ENCODE measurements around the gene SPP2. TPM values are rescaled to one million over a fixed set of nuclear protein-coding genes. Genes with fewer than 3 reads are reported as not detected.

SPP2 gene, protein sequence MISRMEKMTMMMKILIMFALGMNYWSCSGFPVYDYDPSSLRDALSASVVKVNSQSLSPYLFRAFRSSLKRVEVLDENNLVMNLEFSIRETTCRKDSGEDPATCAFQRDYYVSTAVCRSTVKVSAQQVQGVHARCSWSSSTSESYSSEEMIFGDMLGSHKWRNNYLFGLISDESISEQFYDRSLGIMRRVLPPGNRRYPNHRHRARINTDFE
- not detected for total RNA-seq

DNA sequence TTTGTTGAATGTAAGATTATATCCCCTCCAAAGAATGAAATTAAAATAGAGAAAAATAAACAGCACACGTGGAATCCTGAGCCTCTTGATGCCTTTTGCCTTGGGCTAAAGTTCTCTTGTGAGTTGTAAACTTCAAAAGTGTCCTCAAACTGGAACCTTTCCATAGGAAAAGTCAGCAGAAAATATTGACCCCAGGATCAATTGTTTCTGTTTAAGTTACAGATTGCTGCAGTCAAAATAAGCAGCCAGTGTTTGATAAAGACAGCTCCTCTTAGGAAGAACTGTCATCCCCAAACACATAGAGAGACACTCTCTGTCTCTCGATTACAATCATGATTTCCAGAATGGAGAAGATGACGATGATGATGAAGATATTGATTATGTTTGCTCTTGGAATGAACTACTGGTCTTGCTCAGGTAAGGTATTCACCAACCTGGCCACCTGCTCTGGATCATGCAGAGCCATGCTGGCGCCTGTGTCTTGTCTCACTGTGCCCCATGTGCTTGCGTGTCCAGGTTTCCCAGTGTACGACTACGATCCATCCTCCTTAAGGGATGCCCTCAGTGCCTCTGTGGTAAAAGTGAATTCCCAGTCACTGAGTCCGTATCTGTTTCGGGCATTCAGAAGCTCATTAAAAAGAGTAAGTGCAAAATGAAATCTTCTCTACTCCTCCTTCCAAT, at the start of gene SPP2:
Gene SPP2 (plus strand): TSS at position 248 of the 681 bp plus-strand sequence. CDS start 85 bp downstream, at position 333.
- Histone ChIP-seq H3K9me3 (no peaks in the 10 kb centered on the region), H3K4me1 (no peaks in the 10 kb centered on the region), H3K27me3 (no peaks in the 10 kb centered on the region), H3K36me3 (no peaks in the 10 kb centered on the region), H3K27ac (no peak within 1 kb of the TSS), H3K4me3 (no peak within 1 kb of the TSS)
- TF ChIP-seq, protein P1, sequence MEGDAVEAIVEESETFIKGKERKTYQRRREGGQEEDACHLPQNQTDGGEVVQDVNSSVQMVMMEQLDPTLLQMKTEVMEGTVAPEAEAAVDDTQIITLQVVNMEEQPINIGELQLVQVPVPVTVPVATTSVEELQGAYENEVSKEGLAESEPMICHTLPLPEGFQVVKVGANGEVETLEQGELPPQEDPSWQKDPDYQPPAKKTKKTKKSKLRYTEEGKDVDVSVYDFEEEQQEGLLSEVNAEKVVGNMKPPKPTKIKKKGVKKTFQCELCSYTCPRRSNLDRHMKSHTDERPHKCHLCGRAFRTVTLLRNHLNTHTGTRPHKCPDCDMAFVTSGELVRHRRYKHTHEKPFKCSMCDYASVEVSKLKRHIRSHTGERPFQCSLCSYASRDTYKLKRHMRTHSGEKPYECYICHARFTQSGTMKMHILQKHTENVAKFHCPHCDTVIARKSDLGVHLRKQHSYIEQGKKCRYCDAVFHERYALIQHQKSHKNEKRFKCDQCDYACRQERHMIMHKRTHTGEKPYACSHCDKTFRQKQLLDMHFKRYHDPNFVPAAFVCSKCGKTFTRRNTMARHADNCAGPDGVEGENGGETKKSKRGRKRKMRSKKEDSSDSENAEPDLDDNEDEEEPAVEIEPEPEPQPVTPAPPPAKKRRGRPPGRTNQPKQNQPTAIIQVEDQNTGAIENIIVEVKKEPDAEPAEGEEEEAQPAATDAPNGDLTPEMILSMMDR (IDR thresholded peaks at IDR 0.05): no peak
- TF ChIP-seq POLR2AphosphoS5 (IDR thresholded peaks at IDR 0.05; ENCODE audit: insufficient read depth in 1 of 2, low read depth in 1 of 2) (no peak), POLR2A (IDR thresholded peaks at IDR 0.05) (no peak)
- no peak for DNase-seq (ENCODE audit: extremely low spot score in 2 of 2)
- intact Hi-C loops (cut with DNase I): no loop called here

DNA sequence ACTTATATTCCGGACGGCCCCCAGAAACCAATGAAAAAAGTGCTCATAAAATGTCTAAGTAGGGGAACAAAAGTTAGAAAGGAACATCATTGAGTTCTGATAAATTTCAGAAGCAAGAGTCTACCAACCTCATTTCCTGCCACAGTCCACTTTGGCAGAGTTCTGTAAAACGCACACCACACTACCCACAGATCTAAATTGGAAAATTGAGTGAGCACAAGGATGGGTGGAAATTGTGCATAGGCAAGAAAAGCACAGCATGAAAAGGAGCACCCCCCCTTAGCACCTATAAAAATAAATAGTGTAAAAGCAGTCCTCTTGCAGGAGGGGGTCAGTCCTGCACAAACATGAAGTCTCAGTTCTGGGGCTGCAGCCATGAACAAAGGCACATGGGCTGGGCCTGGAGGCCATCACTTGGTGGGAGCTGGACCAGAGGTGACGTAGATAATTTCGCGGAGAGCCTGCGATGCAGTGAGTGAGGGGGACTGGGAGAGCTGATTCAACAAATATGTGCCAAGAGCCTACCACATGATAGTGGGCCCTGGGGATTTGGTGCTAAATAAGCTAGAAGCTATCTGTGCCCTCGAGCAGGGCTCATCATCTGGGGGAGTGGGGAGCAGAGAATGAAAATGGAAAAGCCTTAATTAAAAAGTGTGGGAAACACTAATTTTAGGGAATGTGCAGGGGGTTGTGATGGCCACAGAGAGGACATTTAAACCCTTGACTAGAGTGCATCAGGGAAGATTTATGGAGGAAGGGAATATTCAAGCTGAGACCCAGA, 48.9 kb upstream of the SPP2 start:
- no peaks in the 10 kb centered on the region for H3K36me3 ChIP-seq
- intact Hi-C loops (cut with DNase I): no loop called here
- no peaks in the 10 kb centered on the region for H3K27me3 ChIP-seq
- peaks cover 8% of the 10 kb centered on the region for H3K4me1 ChIP-seq
- no peaks in the 10 kb centered on the region for H3K9me3 ChIP-seq
- H3K27ac ChIP-seq: no peak overlapping the region
- H3K4me3 ChIP-seq: no peak overlapping the region
- TF ChIP-seq POLR2A (IDR thresholded peaks at IDR 0.05): no peak
- TF ChIP-seq, protein P1 (IDR thresholded peaks at IDR 0.05): no peak
- TF ChIP-seq POLR2AphosphoS5 (IDR thresholded peaks at IDR 0.05; ENCODE audit: insufficient read depth in 1 of 2, low read depth in 1 of 2): no peak
- DNase-seq (ENCODE audit: extremely low spot score in 2 of 2): no peak

DNA sequence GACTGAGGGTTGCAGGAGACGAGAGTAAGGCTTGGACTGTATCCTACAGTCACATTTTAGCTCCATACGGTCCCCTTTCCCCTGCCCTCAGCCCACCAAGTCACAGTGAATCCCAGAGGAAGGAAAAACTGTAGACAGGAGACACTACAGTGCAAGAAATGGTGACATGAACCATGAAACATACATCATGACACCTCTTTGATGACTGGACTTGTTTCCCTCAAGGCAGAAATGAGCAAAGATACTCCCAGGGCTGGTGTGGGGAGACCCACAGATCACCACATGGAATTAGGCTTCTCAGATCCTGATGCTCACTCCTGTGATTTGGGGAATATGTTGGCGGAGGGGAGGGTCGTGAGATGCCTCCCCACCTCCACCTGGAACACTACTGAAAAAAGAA, 48.2 kb upstream of the SPP2 start:
- H3K27me3 ChIP-seq: no peaks in the 10 kb centered on the region
- no peak overlapping the region for H3K4me3 ChIP-seq
- no peaks in the 10 kb centered on the region for H3K9me3 ChIP-seq
- intact Hi-C loops (cut with DNase I): no loop called here
- H3K36me3 ChIP-seq: no peaks in the 10 kb centered on the region
- DNase-seq (ENCODE audit: extremely low spot score in 2 of 2): no peak
- H3K27ac ChIP-seq: no peak overlapping the region
- peaks cover 8% of the 10 kb centered on the region for H3K4me1 ChIP-seq
- TF ChIP-seq POLR2A (IDR thresholded peaks at IDR 0.05) (no peak), POLR2AphosphoS5 (IDR thresholded peaks at IDR 0.05; ENCODE audit: insufficient read depth in 1 of 2, low read depth in 1 of 2) (no peak)
- TF ChIP-seq, protein P1 (IDR thresholded peaks at IDR 0.05): no peak

DNA sequence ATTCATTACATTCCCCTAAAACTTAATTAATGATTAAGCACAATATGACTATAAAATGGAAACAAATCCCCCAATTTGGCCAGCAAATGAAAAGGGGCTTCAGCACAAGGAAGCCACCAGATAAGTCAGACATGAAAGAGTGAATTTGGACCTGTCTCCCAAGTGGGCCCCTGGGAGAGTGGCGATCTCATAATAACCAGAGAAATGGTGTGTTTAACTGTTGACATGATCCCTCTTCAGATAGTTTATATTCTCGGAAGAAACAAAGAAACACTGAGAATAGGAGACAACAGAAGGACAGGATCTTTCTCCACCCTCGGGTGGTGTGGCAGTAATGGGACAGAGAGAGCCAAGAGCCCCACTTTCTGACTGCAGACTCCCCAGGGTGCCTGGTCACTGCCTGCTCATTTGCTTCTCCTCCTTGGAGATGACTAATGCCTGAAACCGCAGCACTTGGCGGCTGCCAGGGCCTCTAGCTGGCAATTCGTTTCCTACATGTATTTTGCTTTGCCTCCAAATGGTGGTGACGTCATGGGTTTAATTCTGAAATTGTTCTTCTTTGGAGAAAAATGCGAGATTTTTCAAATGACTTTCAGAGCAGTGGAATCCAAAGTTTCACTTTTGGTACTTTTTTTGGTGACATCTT, 46.4 kb upstream of the SPP2 start:
- intact Hi-C loops (cut with DNase I): no loop called here
- Histone ChIP-seq H3K27ac (no peak overlapping the region), H3K4me3 (no peak overlapping the region), H3K9me3 (no peaks in the 10 kb centered on the region), H3K36me3 (no peaks in the 10 kb centered on the region), H3K4me1 (peaks cover 8% of the 10 kb centered on the region), H3K27me3 (no peaks in the 10 kb centered on the region)
- TF ChIP-seq POLR2A (IDR thresholded peaks at IDR 0.05): no peak
- no peak for TF ChIP-seq POLR2AphosphoS5 (IDR thresholded peaks at IDR 0.05; ENCODE audit: insufficient read depth in 1 of 2, low read depth in 1 of 2)
- TF ChIP-seq, protein P1 (IDR thresholded peaks at IDR 0.05): no peak
- DNase-seq (ENCODE audit: extremely low spot score in 2 of 2): no peak

Data from vagina (tissue), 2 donors.